RWPE2 (cell line): ENCODE data around the gene GNG4.

Experiments used
- ATAC-seq: fragments of 200-7000 bp; cut with Tn5 transposase; 3 replicates; pipeline ENCODE4 v1.9.1; 2021; ENCODE audit warnings: low read depth
- DNase-seq: peaks from one replicate; pipeline ENCODE4 v3.0.0-alpha.2; 2020; ENCODE audit warnings: low spot score
- H3K27ac ChIP-seq: fragments of 450-650 bp; 2 replicates; pipeline ENCODE4 v1.5.1; 2017; ENCODE audit warnings: mild to moderate bottlenecking; ENCODE audit not compliant: poor library complexity, severe bottlenecking
- H3K27me3 ChIP-seq: fragments of 250-450 bp; sonication (Bioruptor Pico); 2 replicates; pipeline ENCODE4 v1.5.1; 2021; ENCODE audit warnings: mild to moderate bottlenecking, moderate library complexity; ENCODE audit not compliant: insufficient read depth, poor library complexity, severe bottlenecking
- H3K36me3 ChIP-seq: fragments of 250-450 bp; sonication (Bioruptor Pico); 2 replicates; pipeline ENCODE4 v1.5.1; 2020; ENCODE audit warnings: low read depth, mild to moderate bottlenecking, moderate library complexity
- H3K4me1 ChIP-seq: fragments of 250-450 bp; sonication (Bioruptor Pico); 2 replicates; pipeline ENCODE4 v1.5.1; 2021; ENCODE audit warnings: mild to moderate bottlenecking, moderate library complexity; ENCODE audit not compliant: insufficient read depth, poor library complexity, severe bottlenecking
- H3K4me3 ChIP-seq: fragments of 250-450 bp; sonication (Bioruptor Pico); 2 replicates; pipeline ENCODE4 v1.5.1; 2021; ENCODE audit warnings: mild to moderate bottlenecking, moderate library complexity; ENCODE audit not compliant: severe bottlenecking
- H3K9me3 ChIP-seq: fragments of 250-450 bp; sonication (Bioruptor Pico); 2 replicates; pipeline ENCODE4 v1.5.1; 2021; ENCODE audit warnings: mild to moderate bottlenecking, moderate library complexity; ENCODE audit not compliant: severe bottlenecking
- CTCF ChIP-seq: fragments of 450-650 bp; IDR thresholded peaks from one replicate; pipeline ENCODE4 v1.5.1; 2017; ENCODE audit warnings: mild to moderate bottlenecking, moderate library complexity; ENCODE audit not compliant: poor library complexity, severe bottlenecking

GNG4 gene

GRCh38 chr1:235671992-235672391, 22.4 kb upstream of the GNG4 start:
- no peak for DNase-seq
- peaks cover 5% of the 10 kb centered on the region for H3K36me3 ChIP-seq
- H3K4me1 ChIP-seq, result no peaks in the 10 kb centered on the region
- H3K27me3 ChIP-seq, result no peaks in the 10 kb centered on the region
- peaks cover 3% of the 10 kb centered on the region for H3K9me3 ChIP-seq
- no peak for TF ChIP-seq CTCF
- ATAC-seq, result no peak
- H3K4me3 ChIP-seq, result no peak overlapping the region
- H3K27ac ChIP-seq, result no peak overlapping the region

- Histone ChIP-seq H3K4me1 (no peaks in the 10 kb centered on the region), H3K27me3 (no peaks in the 10 kb centered on the region), H3K27ac (no peak overlapping the region), H3K36me3 (no peaks in the 10 kb centered on the region; the same call in none of the 2 replicates), H3K9me3 (peaks cover 3% of the 10 kb centered on the region), H3K4me3 (no peak overlapping the region)
- no peak for TF ChIP-seq CTCF
- DNase-seq (no peak), ATAC-seq (no peak)
Observed at GRCh38 chr1:235670157-235670776, 20.7 kb upstream of the GNG4 start.

GRCh38 chr1:235669277-235669676, 19.7 kb upstream of the GNG4 start:
- no peak overlapping the region for H3K4me3 ChIP-seq
- DNase-seq (no peak), ATAC-seq (no peak)
- H3K36me3 ChIP-seq, result no peaks in the 10 kb centered on the region; the same call in none of the 2 replicates
- no peak for TF ChIP-seq CTCF
- no peak overlapping the region for H3K27ac ChIP-seq
- no peaks in the 10 kb centered on the region for H3K4me1 ChIP-seq
- no peaks in the 10 kb centered on the region for H3K27me3 ChIP-seq
- peaks cover 3% of the 10 kb centered on the region for H3K9me3 ChIP-seq

- DNase-seq, result no peak
- no peak overlapping the region for H3K27ac ChIP-seq
- no peaks in the 10 kb centered on the region for H3K4me1 ChIP-seq
- no peaks in the 10 kb centered on the region for H3K36me3 ChIP-seq
- H3K9me3 ChIP-seq, result no peaks in the 10 kb centered on the region
- no peaks in the 10 kb centered on the region for H3K27me3 ChIP-seq
- no peak for TF ChIP-seq CTCF
- ATAC-seq, result no peak
- H3K4me3 ChIP-seq, result no peak overlapping the region
Observed at GRCh38 chr1:235663628-235664027, 14.0 kb upstream of the GNG4 start.

GRCh38 chr1:235661568-235661967, 12.0 kb upstream of the GNG4 start:
- Histone ChIP-seq H3K36me3 (no peaks in the 10 kb centered on the region), H3K27ac (no peak overlapping the region), H3K27me3 (no peaks in the 10 kb centered on the region), H3K4me1 (no peaks in the 10 kb centered on the region), H3K9me3 (no peaks in the 10 kb centered on the region), H3K4me3 (no peak overlapping the region)
- ATAC-seq (no peak), DNase-seq (no peak)
- TF ChIP-seq CTCF, result no peak
